ENCODE measurements around the gene SLC43A2. TPM values are rescaled to one million over a fixed set of nuclear protein-coding genes. Genes with fewer than 3 reads are reported as not detected.
A peak's percentile ranks its signal among the peaks of the same experiment; 100 is the strongest.

The SLC43A2 gene
- total and polyA plus RNA-seq, 4 donors: 0.63 to 7.9 (median 4.7) TPM

GRCh38 chr17:1560858-1561355, 67.7 kb downstream of the SLC43A2 start:
- H3K4me3 ChIP-seq (ENCODE audit: low read depth in 1 of 3, low read length in 3 of 3): peak overlapping the region in 1 of 3 donors; percentile 69
- peak overlapping the region in 1 of 2 donors; percentile 76 for H3K9ac ChIP-seq (ENCODE audit: low read depth in 1 of 2, low read length in 2 of 2)
- H3K27ac ChIP-seq (ENCODE audit: low read depth in 1 of 2, low read length in 2 of 2): no peak overlapping the region

GRCh38 chr17:1560101-1560857, 68.4 kb downstream of the SLC43A2 start:
- TF ChIP-seq, protein P1, sequence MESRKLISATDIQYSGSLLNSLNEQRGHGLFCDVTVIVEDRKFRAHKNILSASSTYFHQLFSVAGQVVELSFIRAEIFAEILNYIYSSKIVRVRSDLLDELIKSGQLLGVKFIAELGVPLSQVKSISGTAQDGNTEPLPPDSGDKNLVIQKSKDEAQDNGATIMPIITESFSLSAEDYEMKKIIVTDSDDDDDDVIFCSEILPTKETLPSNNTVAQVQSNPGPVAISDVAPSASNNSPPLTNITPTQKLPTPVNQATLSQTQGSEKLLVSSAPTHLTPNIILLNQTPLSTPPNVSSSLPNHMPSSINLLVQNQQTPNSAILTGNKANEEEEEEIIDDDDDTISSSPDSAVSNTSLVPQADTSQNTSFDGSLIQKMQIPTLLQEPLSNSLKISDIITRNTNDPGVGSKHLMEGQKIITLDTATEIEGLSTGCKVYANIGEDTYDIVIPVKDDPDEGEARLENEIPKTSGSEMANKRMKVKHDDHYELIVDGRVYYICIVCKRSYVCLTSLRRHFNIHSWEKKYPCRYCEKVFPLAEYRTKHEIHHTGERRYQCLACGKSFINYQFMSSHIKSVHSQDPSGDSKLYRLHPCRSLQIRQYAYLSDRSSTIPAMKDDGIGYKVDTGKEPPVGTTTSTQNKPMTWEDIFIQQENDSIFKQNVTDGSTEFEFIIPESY (IDR thresholded peaks at IDR 0.05): no peak
- TF ChIP-seq FOXA1 (IDR thresholded peaks at IDR 0.05): no peak
- no peak for TF ChIP-seq HNF4G (IDR thresholded peaks at IDR 0.05)
- TF ChIP-seq EGR1 (IDR thresholded peaks at IDR 0.05; ENCODE audit: low read depth in 2 of 2): no peak
- TF ChIP-seq RXRA (IDR thresholded peaks at IDR 0.05): no peak
- TF ChIP-seq HNF4A (conservative IDR thresholded peaks at IDR 0.05): no peak
- TF ChIP-seq MAX (IDR thresholded peaks at IDR 0.05): no peak
- TF ChIP-seq JUND (IDR thresholded peaks at IDR 0.05): no peak
- TF ChIP-seq, protein P2, sequence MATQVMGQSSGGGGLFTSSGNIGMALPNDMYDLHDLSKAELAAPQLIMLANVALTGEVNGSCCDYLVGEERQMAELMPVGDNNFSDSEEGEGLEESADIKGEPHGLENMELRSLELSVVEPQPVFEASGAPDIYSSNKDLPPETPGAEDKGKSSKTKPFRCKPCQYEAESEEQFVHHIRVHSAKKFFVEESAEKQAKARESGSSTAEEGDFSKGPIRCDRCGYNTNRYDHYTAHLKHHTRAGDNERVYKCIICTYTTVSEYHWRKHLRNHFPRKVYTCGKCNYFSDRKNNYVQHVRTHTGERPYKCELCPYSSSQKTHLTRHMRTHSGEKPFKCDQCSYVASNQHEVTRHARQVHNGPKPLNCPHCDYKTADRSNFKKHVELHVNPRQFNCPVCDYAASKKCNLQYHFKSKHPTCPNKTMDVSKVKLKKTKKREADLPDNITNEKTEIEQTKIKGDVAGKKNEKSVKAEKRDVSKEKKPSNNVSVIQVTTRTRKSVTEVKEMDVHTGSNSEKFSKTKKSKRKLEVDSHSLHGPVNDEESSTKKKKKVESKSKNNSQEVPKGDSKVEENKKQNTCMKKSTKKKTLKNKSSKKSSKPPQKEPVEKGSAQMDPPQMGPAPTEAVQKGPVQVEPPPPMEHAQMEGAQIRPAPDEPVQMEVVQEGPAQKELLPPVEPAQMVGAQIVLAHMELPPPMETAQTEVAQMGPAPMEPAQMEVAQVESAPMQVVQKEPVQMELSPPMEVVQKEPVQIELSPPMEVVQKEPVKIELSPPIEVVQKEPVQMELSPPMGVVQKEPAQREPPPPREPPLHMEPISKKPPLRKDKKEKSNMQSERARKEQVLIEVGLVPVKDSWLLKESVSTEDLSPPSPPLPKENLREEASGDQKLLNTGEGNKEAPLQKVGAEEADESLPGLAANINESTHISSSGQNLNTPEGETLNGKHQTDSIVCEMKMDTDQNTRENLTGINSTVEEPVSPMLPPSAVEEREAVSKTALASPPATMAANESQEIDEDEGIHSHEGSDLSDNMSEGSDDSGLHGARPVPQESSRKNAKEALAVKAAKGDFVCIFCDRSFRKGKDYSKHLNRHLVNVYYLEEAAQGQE (IDR thresholded peaks at IDR 0.05): no peak
- no peak for TF ChIP-seq FOXA2 (IDR thresholded peaks at IDR 0.05)
- TF ChIP-seq NR2F2 (IDR thresholded peaks at IDR 0.05): no peak
- TF ChIP-seq, protein P3, sequence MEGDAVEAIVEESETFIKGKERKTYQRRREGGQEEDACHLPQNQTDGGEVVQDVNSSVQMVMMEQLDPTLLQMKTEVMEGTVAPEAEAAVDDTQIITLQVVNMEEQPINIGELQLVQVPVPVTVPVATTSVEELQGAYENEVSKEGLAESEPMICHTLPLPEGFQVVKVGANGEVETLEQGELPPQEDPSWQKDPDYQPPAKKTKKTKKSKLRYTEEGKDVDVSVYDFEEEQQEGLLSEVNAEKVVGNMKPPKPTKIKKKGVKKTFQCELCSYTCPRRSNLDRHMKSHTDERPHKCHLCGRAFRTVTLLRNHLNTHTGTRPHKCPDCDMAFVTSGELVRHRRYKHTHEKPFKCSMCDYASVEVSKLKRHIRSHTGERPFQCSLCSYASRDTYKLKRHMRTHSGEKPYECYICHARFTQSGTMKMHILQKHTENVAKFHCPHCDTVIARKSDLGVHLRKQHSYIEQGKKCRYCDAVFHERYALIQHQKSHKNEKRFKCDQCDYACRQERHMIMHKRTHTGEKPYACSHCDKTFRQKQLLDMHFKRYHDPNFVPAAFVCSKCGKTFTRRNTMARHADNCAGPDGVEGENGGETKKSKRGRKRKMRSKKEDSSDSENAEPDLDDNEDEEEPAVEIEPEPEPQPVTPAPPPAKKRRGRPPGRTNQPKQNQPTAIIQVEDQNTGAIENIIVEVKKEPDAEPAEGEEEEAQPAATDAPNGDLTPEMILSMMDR (IDR thresholded peaks at IDR 0.05; ENCODE audit: low read depth, low read length, missing input control): no peak
- no peak for TF ChIP-seq TAF1 (conservative IDR thresholded peaks at IDR 0.05)
- TF ChIP-seq YY1 (IDR thresholded peaks at IDR 0.05): no peak
- TF ChIP-seq ATF3 (IDR thresholded peaks at IDR 0.05): no peak
- no peak overlapping the region for H3K9ac ChIP-seq (ENCODE audit: low read depth in 1 of 2, low read length in 2 of 2)
- peaks cover 10 to 25% (median 22%) of the 10 kb centered on the region in 4 donors for H3K4me1 ChIP-seq (ENCODE audit: control insufficient read depth in 4 of 4, insufficient read depth in 4 of 4, low read length in 3 of 4)
- no peaks in the 10 kb centered on the region for H3K36me3 ChIP-seq (ENCODE audit: control insufficient read depth in 4 of 4, insufficient read depth in 3 of 4, low read depth in 1 of 4, low read length in 3 of 4)
- H3K9me3 ChIP-seq (ENCODE audit: control insufficient read depth in 4 of 4, low read length in 3 of 4): no peaks in the 10 kb centered on the region
- 85% methylated on average over 22 of the region's 22 CpGs for WGBS
- DNase-seq (ENCODE audit: low spot score): no peak
- H3K4me3 ChIP-seq (ENCODE audit: low read depth in 1 of 3, low read length in 3 of 3): no peak overlapping the region
- H3K27ac ChIP-seq (ENCODE audit: low read depth in 1 of 2, low read length in 2 of 2): no peak overlapping the region
- no peaks in the 10 kb centered on the region for H3K27me3 ChIP-seq (ENCODE audit: control insufficient read depth in 4 of 4, insufficient read depth in 4 of 4, low read length in 3 of 4)

More at GRCh38 chr17:1560858-1561355, 67.7 kb downstream of the SLC43A2 start:
- TF ChIP-seq JUND (IDR thresholded peaks at IDR 0.05): no peak
- no peak for TF ChIP-seq SP1 (IDR thresholded peaks at IDR 0.05)
- no peak for TF ChIP-seq NR2F2 (IDR thresholded peaks at IDR 0.05)
- H3K27me3 ChIP-seq (ENCODE audit: control insufficient read depth in 4 of 4, insufficient read depth in 4 of 4, low read length in 3 of 4): no peaks in the 10 kb centered on the region
- 84% methylated on average over 7 of the region's 7 CpGs for WGBS
- no peak for DNase-seq (ENCODE audit: low spot score)
- peaks cover 10 to 20% (median 18%) of the 10 kb centered on the region in 4 donors for H3K4me1 ChIP-seq (ENCODE audit: control insufficient read depth in 4 of 4, insufficient read depth in 4 of 4, low read length in 3 of 4)
- no peaks in the 10 kb centered on the region for H3K36me3 ChIP-seq (ENCODE audit: control insufficient read depth in 4 of 4, insufficient read depth in 3 of 4, low read depth in 1 of 4, low read length in 3 of 4)
- H3K9me3 ChIP-seq (ENCODE audit: control insufficient read depth in 4 of 4, low read length in 3 of 4): no peaks in the 10 kb centered on the region

Data from liver (tissue), 9 donors.